ENCODE data around the gene HNRNPL.

GRCh38 chr19:38833092-38833425, 16.7 kb downstream of the HNRNPL start:
- TF ChIP-seq RFX5 (IDR thresholded peaks at IDR 0.05; ENCODE audit: low read depth, low read length) (no peak), CTCF (IDR thresholded peaks at IDR 0.05 in 2 of 3, conservative IDR thresholded peaks at IDR 0.05 in 1 of 3; ENCODE audit: control insufficient read depth in 2 of 3, extremely low read depth in 1 of 3, insufficient read depth in 1 of 3, low read depth in 3 of 3, low read length in 3 of 3) (no peak), EZH2 (IDR thresholded peaks at IDR 0.05; ENCODE audit: borderline replicate concordance, control insufficient read depth, low read depth, low read length) (no peak), ZNF274 (IDR thresholded peaks at IDR 0.05; ENCODE audit: insufficient read depth, insufficient read length) (no peak), ELK1 (IDR thresholded peaks at IDR 0.05; ENCODE audit: low read depth, low read length) (no peak)
